Mucosa of gallbladder (tissue), 1 donor: ENCODE measurements around the gene DPH1. TPM values are rescaled to one million over a fixed set of nuclear protein-coding genes. Genes with fewer than 3 reads are reported as not detected.
A peak's percentile ranks its signal among the peaks of the same experiment; 100 is the strongest.

ENCODE experiments used
- DNase-seq: peaks from one replicate; pipeline ENCODE4 v3.0.0-alpha.2; 2020; ENCODE audit warnings: low spot score
- total RNA-seq: library from RNA; stranded (reverse); gene quantifications from one replicate; pipeline ENCODE4 v1.2.1, GENCODE V29; 2021
- donor health status: DM: no; HTN: no; CAD: no.

Gene DPH1
- total RNA-seq, 1 donor from 2014 or later, result 51.5 TPM

GRCh38 chr17:2076087-2076984, 46.4 kb downstream of the DPH1 start:
- DNase-seq, result no peak

GRCh38 chr17:2077040-2077439, 47.1 kb downstream of the DPH1 start:
- no peak for DNase-seq

- no peak for DNase-seq
Measured at GRCh38 chr17:2081564-2081963, 51.6 kb downstream of the DPH1 start.

GRCh38 chr17:2082003-2082781, 52.2 kb downstream of the DPH1 start:
- DNase-seq, result no peak

GRCh38 chr17:2083613-2084035, 53.7 kb downstream of the DPH1 start:
- DNase-seq, result no peak

GRCh38 chr17:2084036-2084765, 54.2 kb downstream of the DPH1 start:
- no peak for DNase-seq

- peak; percentile 82 for DNase-seq
Measured at GRCh38 chr17:2084766-2085647, 55.1 kb downstream of the DPH1 start.

GRCh38 chr17:2085648-2085949, 55.6 kb downstream of the DPH1 start:
- DNase-seq, result no peak

- DNase-seq, result no peak
Measured at GRCh38 chr17:2086306-2086705, 56.4 kb downstream of the DPH1 start.

GRCh38 chr17:2087597-2088211, 57.8 kb downstream of the DPH1 start:
- peak; percentile 44 for DNase-seq

GRCh38 chr17:2089021-2089422, 59.1 kb downstream of the DPH1 start:
- DNase-seq, result no peak

- DNase-seq, result no peak
Measured at GRCh38 chr17:2090210-2090641, 60.3 kb downstream of the DPH1 start.

- DNase-seq, result peak; percentile 45
Measured at GRCh38 chr17:2090804-2091534, 61.0 kb downstream of the DPH1 start.

- no peak for DNase-seq
Measured at GRCh38 chr17:2092253-2092652, 62.3 kb downstream of the DPH1 start.

GRCh38 chr17:2093349-2093748, 63.4 kb downstream of the DPH1 start:
- DNase-seq, result peak; percentile 37

Other genes starting within 250 kb of the DPH1 start
- 13.2 TPM for gene SMYD4, start 200.3 kb upstream of the DPH1 start, total RNA-seq
- 85.6 TPM for gene RPA1, start 200.1 kb upstream of the DPH1 start, total RNA-seq
- gene RTN4RL1, start 4.8 kb upstream of the DPH1 start, total RNA-seq, result 9.3 TPM
- 31.8 TPM for gene OVCA2, start 11.9 kb downstream of the DPH1 start, total RNA-seq
- 20.8 TPM for gene HIC1, start 24.9 kb downstream of the DPH1 start, total RNA-seq